ENCODE data around the gene TTC21A.

The TTC21A gene

DNA sequence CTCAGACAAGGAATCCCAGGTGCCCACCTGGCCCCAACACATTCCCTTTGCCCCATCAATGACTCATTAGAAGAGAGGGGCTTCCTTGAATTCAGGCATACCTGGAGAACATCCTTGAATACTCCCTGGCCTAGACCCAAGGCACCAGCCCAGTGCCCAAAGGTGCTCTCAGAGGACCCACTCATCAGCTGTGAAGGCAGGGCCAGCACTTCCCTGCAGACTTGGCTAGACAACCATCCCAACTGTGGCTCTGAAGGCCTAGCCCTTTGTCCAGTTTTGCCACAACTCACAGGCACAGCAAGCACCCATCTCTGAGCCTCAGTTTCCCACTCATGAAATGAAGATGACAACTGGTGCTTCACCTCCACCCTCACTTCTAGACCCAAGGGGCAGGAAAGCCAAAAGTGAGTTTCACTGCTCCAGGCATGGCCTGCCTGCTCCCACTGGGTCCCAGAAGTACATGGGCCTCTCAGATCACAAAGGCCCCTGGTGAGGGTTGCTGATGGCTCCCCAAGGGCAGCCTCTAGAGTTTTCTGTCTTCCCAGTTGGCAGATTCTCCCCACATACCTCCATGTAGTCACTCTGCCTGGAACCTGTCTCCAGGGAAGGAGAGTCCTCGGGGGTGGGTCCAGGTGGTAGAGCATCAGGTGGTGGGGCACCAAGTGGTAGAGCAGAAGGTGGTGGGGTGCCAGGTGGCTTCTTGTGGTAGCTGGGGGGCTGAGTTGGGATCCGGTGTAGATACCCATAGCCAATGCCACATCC is 7.6 kb upstream of the TTC21A start:
- TF ChIP-seq, protein P1, sequence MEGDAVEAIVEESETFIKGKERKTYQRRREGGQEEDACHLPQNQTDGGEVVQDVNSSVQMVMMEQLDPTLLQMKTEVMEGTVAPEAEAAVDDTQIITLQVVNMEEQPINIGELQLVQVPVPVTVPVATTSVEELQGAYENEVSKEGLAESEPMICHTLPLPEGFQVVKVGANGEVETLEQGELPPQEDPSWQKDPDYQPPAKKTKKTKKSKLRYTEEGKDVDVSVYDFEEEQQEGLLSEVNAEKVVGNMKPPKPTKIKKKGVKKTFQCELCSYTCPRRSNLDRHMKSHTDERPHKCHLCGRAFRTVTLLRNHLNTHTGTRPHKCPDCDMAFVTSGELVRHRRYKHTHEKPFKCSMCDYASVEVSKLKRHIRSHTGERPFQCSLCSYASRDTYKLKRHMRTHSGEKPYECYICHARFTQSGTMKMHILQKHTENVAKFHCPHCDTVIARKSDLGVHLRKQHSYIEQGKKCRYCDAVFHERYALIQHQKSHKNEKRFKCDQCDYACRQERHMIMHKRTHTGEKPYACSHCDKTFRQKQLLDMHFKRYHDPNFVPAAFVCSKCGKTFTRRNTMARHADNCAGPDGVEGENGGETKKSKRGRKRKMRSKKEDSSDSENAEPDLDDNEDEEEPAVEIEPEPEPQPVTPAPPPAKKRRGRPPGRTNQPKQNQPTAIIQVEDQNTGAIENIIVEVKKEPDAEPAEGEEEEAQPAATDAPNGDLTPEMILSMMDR (conservative IDR thresholded peaks at IDR 0.05) = no peak
- no peak overlapping the region for H3K27ac ChIP-seq

DNA sequence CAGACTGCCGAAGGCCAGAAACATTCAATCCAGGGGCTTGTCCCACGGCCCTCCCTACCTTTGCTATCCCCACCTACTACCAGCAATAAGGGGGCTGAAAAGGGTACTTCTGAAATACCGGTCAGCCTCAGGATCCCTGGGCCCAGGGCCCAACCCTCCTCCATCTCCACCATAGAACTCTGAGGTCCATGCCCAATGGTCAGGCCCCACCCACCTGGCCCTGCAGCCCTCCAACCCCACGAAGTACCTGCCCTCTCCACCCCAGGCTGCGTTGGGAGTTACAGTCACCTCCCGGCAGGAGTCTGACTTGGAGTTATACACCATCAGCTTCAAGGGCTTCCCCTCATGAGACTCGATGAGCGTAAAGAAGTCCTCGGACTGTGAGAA is 7.0 kb upstream of the TTC21A start:
- TF ChIP-seq, protein P1 (conservative IDR thresholded peaks at IDR 0.05) = no peak
- no peak for TF ChIP-seq ZFX (IDR thresholded peaks at IDR 0.05)
- no peak overlapping the region for H3K27ac ChIP-seq

DNA sequence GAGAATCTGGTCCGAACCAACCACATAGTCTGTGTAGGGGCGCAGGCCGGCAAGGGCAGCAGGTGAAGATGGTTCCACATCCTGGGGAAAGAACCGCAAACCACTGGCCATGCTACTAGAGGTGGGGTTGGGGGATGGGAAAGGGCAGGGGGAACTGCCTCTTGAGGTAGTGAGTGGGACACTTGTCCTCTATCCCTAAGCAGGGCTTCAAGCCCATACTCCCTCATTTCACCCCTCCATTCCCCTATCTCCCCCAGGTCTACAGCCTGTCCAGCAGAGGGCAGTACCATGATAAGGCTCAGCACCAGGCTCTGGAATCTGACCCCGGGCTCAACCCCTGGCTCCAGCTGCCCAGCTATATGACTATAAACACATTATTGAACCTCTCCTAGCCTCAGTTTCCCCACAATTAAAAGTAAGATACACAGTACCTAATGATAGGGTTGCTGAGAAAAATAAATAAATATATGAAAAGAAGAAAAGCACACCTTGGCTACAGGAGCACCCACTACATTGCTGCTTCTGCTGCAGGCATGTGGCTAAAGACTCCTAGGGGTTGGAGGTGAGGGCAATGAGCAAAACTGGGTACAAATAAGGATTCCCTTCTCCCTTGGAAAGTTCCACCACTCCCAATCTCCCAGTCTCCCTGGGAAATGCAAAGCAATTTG is 6.3 kb upstream of the TTC21A start:
- TF ChIP-seq, protein P1 (conservative IDR thresholded peaks at IDR 0.05) = peak; percentile 74
- no peak for TF ChIP-seq ZFX (IDR thresholded peaks at IDR 0.05)
- no peak overlapping the region for H3K27ac ChIP-seq

DNA sequence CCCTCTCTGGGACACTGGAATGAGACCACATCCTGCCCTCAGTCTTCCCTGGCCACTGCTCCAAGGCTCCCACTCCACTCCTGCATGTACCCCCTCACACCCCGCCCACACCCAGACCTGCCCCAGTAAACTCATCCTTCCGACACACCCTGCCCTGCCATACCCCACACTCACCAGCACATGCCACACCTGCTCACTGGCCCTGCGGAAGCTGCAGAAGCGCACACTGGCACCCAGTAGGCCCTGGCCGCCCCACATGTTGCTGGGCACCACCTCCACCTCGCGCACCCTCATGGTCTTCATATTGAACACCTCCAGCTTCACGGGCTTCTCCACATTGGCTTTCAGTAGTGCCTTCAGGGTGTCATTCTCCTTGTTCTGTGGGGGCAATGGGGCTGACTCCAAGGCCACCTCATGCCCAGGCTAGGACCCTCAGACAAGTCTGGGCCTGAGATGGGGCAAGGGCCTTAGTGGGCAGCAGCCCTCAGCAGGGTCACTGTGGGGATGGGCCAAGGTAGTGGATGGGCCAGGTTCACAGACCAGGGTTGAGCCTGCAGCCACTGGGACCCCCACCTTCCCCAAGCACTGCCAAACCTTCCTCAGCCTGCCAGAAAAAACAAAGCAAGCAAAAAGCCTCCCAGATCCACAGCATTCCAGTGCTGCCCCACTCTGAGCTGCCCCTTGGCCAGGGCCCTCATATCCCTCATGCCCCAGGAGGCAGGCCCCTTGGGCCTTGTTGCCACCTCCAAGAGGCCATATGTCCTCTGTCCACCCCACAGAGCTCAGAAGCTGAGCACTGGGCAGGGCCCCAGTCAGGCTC is 4.8 kb upstream of the TTC21A start:
- 0 out of 2 replicates have a peak overlapping the region, but pooled peaks have one; percentile 6 for H3K27ac ChIP-seq
- TF ChIP-seq ZFX (IDR thresholded peaks at IDR 0.05) = no peak
- TF ChIP-seq, protein P1 (conservative IDR thresholded peaks at IDR 0.05) = no peak

DNA sequence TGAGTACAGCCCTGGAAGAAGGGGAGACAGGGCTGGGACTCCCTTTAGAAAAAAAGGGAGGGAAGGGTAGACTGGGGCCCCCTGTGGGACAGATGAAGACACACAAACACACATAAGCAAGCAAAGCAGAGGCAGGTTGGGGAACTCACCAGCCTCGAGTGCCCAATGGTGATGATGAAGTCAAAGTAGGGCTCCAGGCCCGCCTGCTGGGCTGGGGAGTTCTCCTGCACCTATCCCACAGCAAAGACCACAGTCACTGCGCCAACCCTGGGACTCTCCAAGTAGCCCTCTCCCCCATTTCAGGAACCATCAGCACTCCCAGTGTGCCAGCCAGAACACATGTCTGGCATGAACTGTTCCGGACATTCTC is 4.2 kb upstream of the TTC21A start:
- H3K27ac ChIP-seq = 0 out of 2 replicates have a peak overlapping the region, but pooled peaks have one; percentile 6
- TF ChIP-seq, protein P1 (conservative IDR thresholded peaks at IDR 0.05) = no peak
- no peak for TF ChIP-seq ZFX (IDR thresholded peaks at IDR 0.05)

DNA sequence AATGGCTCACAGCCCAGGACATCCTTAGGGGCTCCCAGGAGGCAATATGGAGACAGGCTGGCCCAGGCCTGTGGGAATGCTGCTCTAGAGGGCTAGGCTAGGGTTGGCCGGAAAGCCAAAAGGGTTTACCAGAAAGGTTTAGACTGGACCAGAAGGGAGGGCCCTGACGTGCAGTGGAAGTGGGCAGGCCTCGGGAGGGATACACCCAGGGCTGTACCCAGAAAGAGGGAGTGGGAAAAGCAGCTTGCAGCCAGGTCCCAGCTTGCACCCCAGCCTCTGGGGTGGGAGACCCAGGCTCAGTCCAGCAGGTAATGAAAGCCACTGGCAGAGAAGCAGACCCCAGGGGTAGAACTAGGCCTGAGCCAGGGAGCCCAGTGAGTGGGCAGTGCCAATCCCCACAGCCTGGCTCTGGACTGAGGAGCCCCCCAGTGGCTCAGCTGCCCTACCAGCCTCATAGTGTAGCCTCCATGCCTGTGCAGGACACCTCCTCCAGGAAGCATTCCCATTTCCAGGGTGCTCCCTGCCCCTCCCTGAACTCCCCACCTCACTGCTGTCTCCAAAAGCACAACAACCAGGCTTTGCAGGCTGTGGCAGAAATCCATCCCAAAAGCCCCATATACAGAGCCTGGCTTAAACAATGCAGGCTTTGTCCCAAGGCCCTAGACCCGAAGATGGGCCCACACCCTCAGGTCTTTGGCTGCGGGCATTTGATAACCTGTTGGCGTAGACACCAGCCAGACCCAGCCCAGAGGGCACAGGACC is 3.5 kb upstream of the TTC21A start:
- H3K27ac ChIP-seq = no peak overlapping the region
- TF ChIP-seq ZFX (IDR thresholded peaks at IDR 0.05) = no peak
- TF ChIP-seq, protein P1 (conservative IDR thresholded peaks at IDR 0.05) = no peak

Data from C4-2B (cell line).